Measurements from ENCODE around the gene KRTAP10-5.

DNA sequence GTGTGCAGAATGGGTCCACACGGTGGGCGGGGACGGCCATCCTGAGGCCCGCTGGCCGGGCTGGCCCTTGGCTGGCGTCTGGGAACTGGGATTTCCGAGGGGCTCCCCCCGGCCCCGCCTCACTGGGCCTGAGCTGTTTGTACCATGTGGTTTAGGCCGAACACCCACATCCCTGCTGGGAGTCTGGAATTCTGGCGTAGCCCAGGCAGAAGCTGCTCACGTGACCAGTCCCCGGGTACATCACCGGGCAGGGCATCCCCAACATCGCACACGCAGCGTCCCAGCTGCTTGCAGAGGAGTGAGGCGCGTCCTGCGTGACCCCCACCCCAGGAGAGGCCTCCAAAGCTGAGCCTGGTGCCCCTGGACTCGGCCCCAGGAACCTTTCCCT, 22.1 kb upstream of the KRTAP10-5 start:
- TF ChIP-seq, protein P1, sequence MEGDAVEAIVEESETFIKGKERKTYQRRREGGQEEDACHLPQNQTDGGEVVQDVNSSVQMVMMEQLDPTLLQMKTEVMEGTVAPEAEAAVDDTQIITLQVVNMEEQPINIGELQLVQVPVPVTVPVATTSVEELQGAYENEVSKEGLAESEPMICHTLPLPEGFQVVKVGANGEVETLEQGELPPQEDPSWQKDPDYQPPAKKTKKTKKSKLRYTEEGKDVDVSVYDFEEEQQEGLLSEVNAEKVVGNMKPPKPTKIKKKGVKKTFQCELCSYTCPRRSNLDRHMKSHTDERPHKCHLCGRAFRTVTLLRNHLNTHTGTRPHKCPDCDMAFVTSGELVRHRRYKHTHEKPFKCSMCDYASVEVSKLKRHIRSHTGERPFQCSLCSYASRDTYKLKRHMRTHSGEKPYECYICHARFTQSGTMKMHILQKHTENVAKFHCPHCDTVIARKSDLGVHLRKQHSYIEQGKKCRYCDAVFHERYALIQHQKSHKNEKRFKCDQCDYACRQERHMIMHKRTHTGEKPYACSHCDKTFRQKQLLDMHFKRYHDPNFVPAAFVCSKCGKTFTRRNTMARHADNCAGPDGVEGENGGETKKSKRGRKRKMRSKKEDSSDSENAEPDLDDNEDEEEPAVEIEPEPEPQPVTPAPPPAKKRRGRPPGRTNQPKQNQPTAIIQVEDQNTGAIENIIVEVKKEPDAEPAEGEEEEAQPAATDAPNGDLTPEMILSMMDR (IDR thresholded peaks at IDR 0.05; ENCODE audit: insufficient read depth, low read length): no peak
- TF ChIP-seq POLR2AphosphoS5 (IDR thresholded peaks at IDR 0.05; ENCODE audit: low read depth) (no peak), GABPA (IDR thresholded peaks at IDR 0.05; ENCODE audit: low read depth) (no peak)
- TF ChIP-seq, protein P2, sequence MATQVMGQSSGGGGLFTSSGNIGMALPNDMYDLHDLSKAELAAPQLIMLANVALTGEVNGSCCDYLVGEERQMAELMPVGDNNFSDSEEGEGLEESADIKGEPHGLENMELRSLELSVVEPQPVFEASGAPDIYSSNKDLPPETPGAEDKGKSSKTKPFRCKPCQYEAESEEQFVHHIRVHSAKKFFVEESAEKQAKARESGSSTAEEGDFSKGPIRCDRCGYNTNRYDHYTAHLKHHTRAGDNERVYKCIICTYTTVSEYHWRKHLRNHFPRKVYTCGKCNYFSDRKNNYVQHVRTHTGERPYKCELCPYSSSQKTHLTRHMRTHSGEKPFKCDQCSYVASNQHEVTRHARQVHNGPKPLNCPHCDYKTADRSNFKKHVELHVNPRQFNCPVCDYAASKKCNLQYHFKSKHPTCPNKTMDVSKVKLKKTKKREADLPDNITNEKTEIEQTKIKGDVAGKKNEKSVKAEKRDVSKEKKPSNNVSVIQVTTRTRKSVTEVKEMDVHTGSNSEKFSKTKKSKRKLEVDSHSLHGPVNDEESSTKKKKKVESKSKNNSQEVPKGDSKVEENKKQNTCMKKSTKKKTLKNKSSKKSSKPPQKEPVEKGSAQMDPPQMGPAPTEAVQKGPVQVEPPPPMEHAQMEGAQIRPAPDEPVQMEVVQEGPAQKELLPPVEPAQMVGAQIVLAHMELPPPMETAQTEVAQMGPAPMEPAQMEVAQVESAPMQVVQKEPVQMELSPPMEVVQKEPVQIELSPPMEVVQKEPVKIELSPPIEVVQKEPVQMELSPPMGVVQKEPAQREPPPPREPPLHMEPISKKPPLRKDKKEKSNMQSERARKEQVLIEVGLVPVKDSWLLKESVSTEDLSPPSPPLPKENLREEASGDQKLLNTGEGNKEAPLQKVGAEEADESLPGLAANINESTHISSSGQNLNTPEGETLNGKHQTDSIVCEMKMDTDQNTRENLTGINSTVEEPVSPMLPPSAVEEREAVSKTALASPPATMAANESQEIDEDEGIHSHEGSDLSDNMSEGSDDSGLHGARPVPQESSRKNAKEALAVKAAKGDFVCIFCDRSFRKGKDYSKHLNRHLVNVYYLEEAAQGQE (IDR thresholded peaks at IDR 0.05; ENCODE audit: insufficient replicate concordance, low read depth): no peak

Data from HL-60 (cell line).